Parietal lobe (tissue), 2 donors: Measurements from ENCODE around the gene POLR3K. TPM values are rescaled to one million over a fixed set of nuclear protein-coding genes. Genes with fewer than 3 reads are reported as not detected.

Source experiments
- small RNA-seq: library from RNA; depleted of rRNA; stranded (forward); fragments of <200 nt; gene quantifications from one replicate; pipeline ENCODE3, GENCODE V24; 2014; ENCODE audit warnings: low replicate concordance
- total RNA-seq: library from RNA; depleted of rRNA; stranded (reverse); fragments of >200 nt; gene quantifications from one replicate; pipeline ENCODE4 v1.2.3, GENCODE V29; 2014

The POLR3K gene
- total RNA-seq, result 3.8 TPM

GRCh38 chr16:53346-54236, at the start of gene POLR3K, which contains the start of gene SNRNP25:
TSS of gene POLR3K (minus strand) at chr16:53608. CDS start at chr16:53586, 22 bp downstream.
TSS of gene SNRNP25 (plus strand) at chr16:53828. CDS start at chr16:54017, 189 bp downstream.

GRCh38 chr16:77807-78443, 24.5 kb upstream of the POLR3K start, which contains the start of gene MPG:
TSS of gene MPG (plus strand) at chr16:78225. CDS start at chr16:78310, 85 bp downstream.

GRCh38 chr16:72561-73548, 19.4 kb upstream of the POLR3K start, which contains the start of gene RHBDF1:
TSS of gene RHBDF1 (minus strand) at chr16:72631. CDS start at chr16:65015, 7,616 bp downstream.

Small RNAs within 50 kb of the gene (small RNA-seq; reads per million reads assigned to genes)
- gene MIR6859-4 (not detected), gene Z69720.2 (not detected)

Other genes with a start within 250 kb of the POLR3K start
- 13.8 TPM for gene SNRNP25, start 220 bp upstream of the POLR3K start, total RNA-seq
- gene RHBDF1, start 19.0 kb upstream of the POLR3K start, total RNA-seq, result 1.6 TPM
- 33.8 TPM for gene MPG, start 24.6 kb upstream of the POLR3K start, total RNA-seq
- gene NPRL3, start 85.1 kb upstream of the POLR3K start, total RNA-seq, result 21.6 TPM
- gene HBZ, start 99.0 kb upstream of the POLR3K start, total RNA-seq, result not detected
- gene HBM, start 112.4 kb upstream of the POLR3K start, total RNA-seq, result 7.8 TPM
- 363 TPM for gene HBA2, start 119.3 kb upstream of the POLR3K start, total RNA-seq
- 263 TPM for gene HBA1, start 123.1 kb upstream of the POLR3K start, total RNA-seq
- gene HBQ1, start 126.9 kb upstream of the POLR3K start, total RNA-seq, result 4.1 TPM
- 216 TPM for gene LUC7L, start 175.8 kb upstream of the POLR3K start, total RNA-seq
- gene FAM234A, start 181.2 kb upstream of the POLR3K start, total RNA-seq, result 22.5 TPM
- gene RGS11, start 222.3 kb upstream of the POLR3K start, total RNA-seq, result 21.0 TPM
- gene ARHGDIG, start 227.0 kb upstream of the POLR3K start, total RNA-seq, result 60.1 TPM
- 30.0 TPM for gene PDIA2, start 229.6 kb upstream of the POLR3K start, total RNA-seq